ENCODE measurements around the gene DCLK2.

DNA sequence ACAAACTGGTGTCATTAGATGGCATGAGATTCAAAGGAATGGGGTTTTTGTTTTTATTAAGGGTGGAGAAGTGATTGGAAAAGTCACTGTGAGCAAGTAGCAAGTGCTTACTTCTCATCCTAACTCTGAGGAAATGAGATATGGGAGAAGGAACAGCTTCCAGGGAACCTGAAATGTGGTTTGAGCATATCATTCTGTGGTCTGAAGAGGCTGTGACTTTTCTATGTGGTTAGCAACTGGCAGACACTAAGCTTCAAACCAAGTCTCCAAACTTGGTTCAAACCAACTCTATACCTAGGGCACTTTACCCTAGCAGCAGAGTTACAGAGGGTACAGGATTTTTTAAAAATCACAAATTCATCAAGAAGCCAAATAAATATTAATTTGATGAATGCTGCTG, 58.2 kb downstream of the DCLK2 start:
- no peak for TF ChIP-seq POLR2A (IDR thresholded peaks at IDR 0.05)
- TF ChIP-seq, protein P1, sequence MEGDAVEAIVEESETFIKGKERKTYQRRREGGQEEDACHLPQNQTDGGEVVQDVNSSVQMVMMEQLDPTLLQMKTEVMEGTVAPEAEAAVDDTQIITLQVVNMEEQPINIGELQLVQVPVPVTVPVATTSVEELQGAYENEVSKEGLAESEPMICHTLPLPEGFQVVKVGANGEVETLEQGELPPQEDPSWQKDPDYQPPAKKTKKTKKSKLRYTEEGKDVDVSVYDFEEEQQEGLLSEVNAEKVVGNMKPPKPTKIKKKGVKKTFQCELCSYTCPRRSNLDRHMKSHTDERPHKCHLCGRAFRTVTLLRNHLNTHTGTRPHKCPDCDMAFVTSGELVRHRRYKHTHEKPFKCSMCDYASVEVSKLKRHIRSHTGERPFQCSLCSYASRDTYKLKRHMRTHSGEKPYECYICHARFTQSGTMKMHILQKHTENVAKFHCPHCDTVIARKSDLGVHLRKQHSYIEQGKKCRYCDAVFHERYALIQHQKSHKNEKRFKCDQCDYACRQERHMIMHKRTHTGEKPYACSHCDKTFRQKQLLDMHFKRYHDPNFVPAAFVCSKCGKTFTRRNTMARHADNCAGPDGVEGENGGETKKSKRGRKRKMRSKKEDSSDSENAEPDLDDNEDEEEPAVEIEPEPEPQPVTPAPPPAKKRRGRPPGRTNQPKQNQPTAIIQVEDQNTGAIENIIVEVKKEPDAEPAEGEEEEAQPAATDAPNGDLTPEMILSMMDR (IDR thresholded peaks at IDR 0.05): no peak
